Nephron (organoid): ENCODE measurements around the gene GHR.
A peak's percentile ranks its signal among the peaks of the same experiment; 100 is the strongest.

ENCODE experiments used
- H3K27ac Mint-ChIP-seq, 3 experiments: 2 replicates each; pipeline ENCODE4 v1.8.0; 2020; ENCODE audit warnings: mixed read lengths in 3 of 3, mild to moderate bottlenecking in 2 of 3, moderate library complexity in 1 of 3
- H3K27me3 Mint-ChIP-seq: 2 replicates; pipeline ENCODE4 v1.8.0; 2021; ENCODE audit warnings: low read depth, mild to moderate bottlenecking, moderate library complexity, mixed read lengths
- H3K36me3 Mint-ChIP-seq: 2 replicates; pipeline ENCODE4 v1.8.0; 2020; ENCODE audit warnings: low read depth, mixed read lengths
- H3K4me1 Mint-ChIP-seq: 2 replicates; pipeline ENCODE4 v1.8.0; 2020; ENCODE audit warnings: mixed read lengths
- H3K4me3 Mint-ChIP-seq, 3 experiments: 2 replicates each; pipeline ENCODE4 v1.8.0; 2020; ENCODE audit warnings: mild to moderate bottlenecking in 3 of 3, mixed read lengths in 3 of 3, moderate library complexity in 2 of 3
- H3K9me3 Mint-ChIP-seq: 2 replicates; pipeline ENCODE4 v1.8.0; 2020; ENCODE audit warnings: mixed read lengths
- CTCF ChIP-seq, 3 experiments: fragments of 200-600 bp; sonication (generic); IDR thresholded peaks; one replicate each; pipeline ENCODE4 v1.5.0; 2021; ENCODE audit warnings: antibody characterized with exemption in 3 of 3; ENCODE audit not compliant: unreplicated experiment in 3 of 3

The GHR gene

GRCh38 chr5:42517164-42517563 lies 93.9 kb downstream of the GHR start:
- H3K4me1 Mint-ChIP-seq: peaks cover 65% of the 10 kb centered on the region
- no peak for TF ChIP-seq CTCF (IDR thresholded peaks at IDR 0.05; ENCODE audit: unreplicated experiment in 3 of 3)
- peak overlapping the region; percentile 22 to 57 (median 42) for H3K27ac Mint-ChIP-seq
- H3K27me3 Mint-ChIP-seq: peaks cover 4% of the 10 kb centered on the region
- H3K4me3 Mint-ChIP-seq: no peak overlapping the region
- no peaks in the 10 kb centered on the region for H3K9me3 Mint-ChIP-seq
- no peaks in the 10 kb centered on the region for H3K36me3 Mint-ChIP-seq

GRCh38 chr5:42518595-42519221 lies 95.5 kb downstream of the GHR start:
- no peak for TF ChIP-seq CTCF (IDR thresholded peaks at IDR 0.05; ENCODE audit: unreplicated experiment in 3 of 3)
- no peaks in the 10 kb centered on the region for H3K9me3 Mint-ChIP-seq

GRCh38 chr5:42520203-42520602 lies 97.0 kb downstream of the GHR start:
- Mint-ChIP-seq H3K9me3 (peaks cover 9% of the 10 kb centered on the region), H3K4me3 (no peak overlapping the region), H3K4me1 (peaks cover 57% of the 10 kb centered on the region), H3K27ac (no peak overlapping the region), H3K36me3 (peaks cover 4% of the 10 kb centered on the region), H3K27me3 (no peaks in the 10 kb centered on the region)
- no peak for TF ChIP-seq CTCF (IDR thresholded peaks at IDR 0.05; ENCODE audit: unreplicated experiment in 3 of 3)

More at GRCh38 chr5:42518595-42519221, 95.5 kb downstream of the GHR start:
- Mint-ChIP-seq H3K27me3 (peaks cover 4% of the 10 kb centered on the region), H3K4me1 (peaks cover 65% of the 10 kb centered on the region), H3K36me3 (no peaks in the 10 kb centered on the region), H3K27ac (peak overlapping the region; percentile 68 to 82 (median 75)), H3K4me3 (no peak overlapping the region)

- peaks cover 17% of the 10 kb centered on the region for H3K9me3 Mint-ChIP-seq
- no peaks in the 10 kb centered on the region for H3K27me3 Mint-ChIP-seq
These were observed 97.7 kb downstream of the GHR start for GRCh38 chr5:42520957-42521356.

GRCh38 chr5:42521406-42521805 lies 98.2 kb downstream of the GHR start:
- no peak overlapping the region for H3K4me3 Mint-ChIP-seq
- H3K27me3 Mint-ChIP-seq: no peaks in the 10 kb centered on the region
- peaks cover 21% of the 10 kb centered on the region for H3K9me3 Mint-ChIP-seq
- H3K4me1 Mint-ChIP-seq: peaks cover 51% of the 10 kb centered on the region
- no peak for TF ChIP-seq CTCF (IDR thresholded peaks at IDR 0.05; ENCODE audit: unreplicated experiment in 3 of 3)
- peak overlapping the region in 1 of 3 experiments; percentile 33 for H3K27ac Mint-ChIP-seq
- peaks cover 4% of the 10 kb centered on the region for H3K36me3 Mint-ChIP-seq

More at GRCh38 chr5:42520957-42521356, 97.7 kb downstream of the GHR start:
- Mint-ChIP-seq H3K4me3 (no peak overlapping the region), H3K4me1 (peaks cover 54% of the 10 kb centered on the region), H3K27ac (no peak overlapping the region), H3K36me3 (peaks cover 4% of the 10 kb centered on the region)
- TF ChIP-seq CTCF (IDR thresholded peaks at IDR 0.05; ENCODE audit: unreplicated experiment in 3 of 3): no peak

GRCh38 chr5:42522783-42523182 lies 99.5 kb downstream of the GHR start:
- H3K9me3 Mint-ChIP-seq: peaks cover 35% of the 10 kb centered on the region
- no peak overlapping the region for H3K4me3 Mint-ChIP-seq
- no peak for TF ChIP-seq CTCF (IDR thresholded peaks at IDR 0.05; ENCODE audit: unreplicated experiment in 3 of 3)
- H3K4me1 Mint-ChIP-seq: peaks cover 37% of the 10 kb centered on the region
- peaks cover 15% of the 10 kb centered on the region for H3K36me3 Mint-ChIP-seq
- no peak overlapping the region for H3K27ac Mint-ChIP-seq
- no peaks in the 10 kb centered on the region for H3K27me3 Mint-ChIP-seq
